HepG2 (cell line): ENCODE data around the gene MRPL18. TPM values are rescaled to one million over a fixed set of nuclear protein-coding genes. Genes with fewer than 3 reads are reported as not detected.
A peak's percentile ranks its signal among the peaks of the same experiment; 100 is the strongest.

Experiments
- ARNTL ChIP-seq: sonication (generic); formaldehyde crosslinking; IDR thresholded peaks from 2 replicates; pipeline ENCODE4 v1.4.0; 2020; ENCODE audit warnings: mild to moderate bottlenecking, missing genetic modification reagents
- CEBPG ChIP-seq: IDR thresholded peaks from 2 replicates; pipeline ENCODE4 v1.6.1; 2016
- CSRNP1 ChIP-seq: sonication (generic); formaldehyde crosslinking; IDR thresholded peaks from 2 replicates; pipeline ENCODE4 v1.8.1; 2023; ENCODE audit warnings: mild to moderate bottlenecking, missing genetic modification reagents
- ETV6 ChIP-seq: sonication (generic); formaldehyde crosslinking; conservative IDR thresholded peaks from 2 replicates; pipeline ENCODE4 v1.4.0; 2020; ENCODE audit warnings: missing genetic modification reagents
- GPN1 ChIP-seq: sonication (generic); formaldehyde crosslinking; IDR thresholded peaks from 2 replicates; pipeline ENCODE4 v1.5.1; 2020; ENCODE audit warnings: missing genetic modification reagents, borderline replicate concordance
- HIVEP1 ChIP-seq: sonication (generic); formaldehyde crosslinking; IDR thresholded peaks from 2 replicates; pipeline ENCODE4 v1.4.0; 2020; ENCODE audit warnings: mild to moderate bottlenecking, missing genetic modification reagents
- ISL2 ChIP-seq: sonication (generic); formaldehyde crosslinking; IDR thresholded peaks from 2 replicates; pipeline ENCODE4 v1.5.0; 2020; ENCODE audit warnings: missing genetic modification reagents
- JARID2 ChIP-seq: sonication (generic); formaldehyde crosslinking; IDR thresholded peaks from 2 replicates; pipeline ENCODE4 v1.8.1; 2023; ENCODE audit warnings: missing genetic modification reagents, inconsistent platforms; ENCODE audit not compliant: insufficient replicate concordance
- PAWR ChIP-seq: sonication (generic); formaldehyde crosslinking; IDR thresholded peaks from 2 replicates; pipeline ENCODE4 v1.4.0; 2020; ENCODE audit warnings: missing genetic modification reagents, mild to moderate bottlenecking, borderline replicate concordance
- REST ChIP-seq, 2 experiments: IDR thresholded peaks; 2 replicates each; pipeline ENCODE4 v1.6.1; 2011 to 2012; ENCODE audit warnings: low read length in 2 of 2, borderline replicate concordance in 1 of 2, low read depth in 1 of 2, mild to moderate bottlenecking in 1 of 2, moderate library complexity in 1 of 2
- SUZ12 ChIP-seq: fragments of 150-350 bp; IDR thresholded peaks from 2 replicates; pipeline ENCODE4 v1.6.1; 2014; ENCODE audit warnings: low read depth, low read length
- TCF12 ChIP-seq, 2 experiments: fragments of 450-650 bp in 1 of 2; sonication (generic) in 1 of 2; formaldehyde crosslinking in 1 of 2; IDR thresholded peaks; 2 replicates each; pipeline versions ENCODE4 v1.6.1 to v1.8.0; 2017 to 2022; ENCODE audit warnings: antibody characterized with exemption in 1 of 2, mild to moderate bottlenecking in 1 of 2, missing genetic modification reagents in 1 of 2, moderate library complexity in 1 of 2
- ZNF367 ChIP-seq: sonication (generic); formaldehyde crosslinking; IDR thresholded peaks from 2 replicates; pipeline ENCODE4 v1.4.0; 2020; ENCODE audit warnings: missing genetic modification reagents, borderline replicate concordance
- ZNF512B ChIP-seq: sonication (generic); formaldehyde crosslinking; IDR thresholded peaks from 2 replicates; pipeline ENCODE4 v1.5.1; 2020; ENCODE audit warnings: missing genetic modification reagents, mild to moderate bottlenecking, borderline replicate concordance
- ZNF704 ChIP-seq: sonication (generic); formaldehyde crosslinking; IDR thresholded peaks from 2 replicates; pipeline ENCODE4 v1.8.1; 2023; ENCODE audit warnings: mild to moderate bottlenecking, inconsistent platforms, moderate library complexity, missing genetic modification reagents, borderline replicate concordance
- ZNF800 ChIP-seq: sonication (generic); formaldehyde crosslinking; IDR thresholded peaks from 2 replicates; pipeline ENCODE4 v1.4.0; 2020; ENCODE audit warnings: missing genetic modification reagents
- polyA plus RNA-seq, 8 experiments: library from polyadenylated mRNA; depleted of rRNA in 3 of 8; stranded (reverse) in 7 of 8; unstranded in 1 of 8; fragments of >200 nt; fragmentation: Illumina TruSeq in 4 of 8; extraction: Trizol in 4 of 8; gene quantifications; 2 replicates each; pipeline versions ENCODE4 v1.2.1 to v1.2.3, GENCODE V29; 2011 to 2016; ENCODE audit warnings: low read depth in 4 of 8, missing spikeins in 1 of 8, mixed read lengths in 1 of 8; ENCODE audit not compliant: insufficient read depth in 1 of 8
- total RNA-seq, 5 experiments: library from RNA; depleted of rRNA; stranded (reverse); fragments of >200 nt; fragmentation: Illumina TruSeq; extraction: Trizol; gene quantifications; 2 replicates each; pipeline ENCODE4 v1.2.3, GENCODE V29; 2016; ENCODE audit warnings: low read depth in 1 of 5

Gene MRPL18
- total and polyA plus RNA-seq, 2 of the 13 experiments (the other 11 are each of a cell fraction or from before 2014, with no cell fraction given), result 85.6 to 176 TPM

GRCh38 chr6:159762681-159763293, 27.5 kb upstream of the MRPL18 start (continued):
- TF ChIP-seq ZNF512B (CRISPR knock-in tag) (no peak), ZNF704 (CRISPR knock-in tag) (no peak), GPN1 (CRISPR knock-in tag) (no peak), CEBPG (CRISPR knock-in tag) (no peak), ETV6 (CRISPR knock-in tag) (0 out of 2 replicates have a peak, but pooled peaks have one; percentile 37), TCF12 (IDR thresholded peaks at IDR 0.05) (no peak), TCF12 (CRISPR knock-in tag; IDR thresholded peaks at IDR 0.05) (0 out of 2 replicates have a peak, but pooled peaks have one; percentile 1), CSRNP1 (CRISPR knock-in tag) (0 out of 2 replicates have a peak, but pooled peaks have one; percentile 7), ZNF367 (CRISPR knock-in tag) (0 out of 2 replicates have a peak, but pooled peaks have one; percentile 12), PAWR (CRISPR knock-in tag) (0 out of 2 replicates have a peak, but pooled peaks have one; percentile 11), SUZ12 (no peak), ARNTL (CRISPR knock-in tag) (peak; percentile 93), JARID2 (CRISPR knock-in tag) (no peak), HIVEP1 (CRISPR knock-in tag) (peak; percentile 84; the same call in 1 of the 2 replicates), ISL2 (CRISPR knock-in tag) (no peak; the same call in 1 of the 2 replicates), ZNF800 (CRISPR knock-in tag) (no peak), REST (IDR thresholded peaks at IDR 0.05; ENCODE audit: borderline replicate concordance in 1 of 2, low read depth in 1 of 2, low read length in 2 of 2) (no peak)
